G401 (cell line): ENCODE results near the gene ADK. TPM values are rescaled to one million over a fixed set of nuclear protein-coding genes. Genes with fewer than 3 reads are reported as not detected.

Experiments used
- DNase-seq: peaks from one replicate; pipeline ENCODE4 v3.0.0-alpha.2; 2015; ENCODE audit warnings: low spot score
- in situ Hi-C: cut with HindIII; loops from 2 replicates; pipeline ENCODE4 v1.10.0; 2016; ENCODE audit warnings: low sequenced_read_pairs, mixed read lengths
- total RNA-seq: library from RNA; depleted of rRNA; stranded (reverse); fragments of >200 nt; shearing (Covaris generic); gene quantifications from 2 replicates; pipeline ENCODE4 v1.2.3, GENCODE V29; 2014; rRNA removed

Gene ADK
- total RNA-seq, 1 experiment from 2014 or later = 99.5 TPM

GRCh38 chr10:74755273-74755672 is 604.3 kb downstream of the ADK start:
- in situ Hi-C loops = no loop called here
- DNase-seq = no peak

Other genes starting within 250 kb of the ADK start
- 124 and 143 TPM in 2 replicates for gene PLAU, start 240.1 kb upstream of the ADK start, total RNA-seq
- gene VCL, start 153.1 kb upstream of the ADK start, total RNA-seq = 310 and 384 TPM in 2 replicates
- gene AP3M1, start 393 bp upstream of the ADK start, total RNA-seq = 4.0 and 10.9 TPM in 2 replicates